Stimulated activated CD4-positive, alpha-beta T cell treated with anti-CD3 and anti-CD28 coated beads, TNF-alpha, amount 100 ng/mL, for 24 hours (primary cell): ENCODE measurements around the gene GARIN1A.

ENCODE experiments used
- DNase-seq, 3 experiments: peaks; one replicate each; pipeline ENCODE4 v3.0.0-alpha.2; 2020; ENCODE audit warnings: low read depth in 3 of 3

Gene GARIN1A

GRCh38 chr7:128718967-128719642, 47.0 kb downstream of the GARIN1A start:
- no peak for DNase-seq

DNA sequence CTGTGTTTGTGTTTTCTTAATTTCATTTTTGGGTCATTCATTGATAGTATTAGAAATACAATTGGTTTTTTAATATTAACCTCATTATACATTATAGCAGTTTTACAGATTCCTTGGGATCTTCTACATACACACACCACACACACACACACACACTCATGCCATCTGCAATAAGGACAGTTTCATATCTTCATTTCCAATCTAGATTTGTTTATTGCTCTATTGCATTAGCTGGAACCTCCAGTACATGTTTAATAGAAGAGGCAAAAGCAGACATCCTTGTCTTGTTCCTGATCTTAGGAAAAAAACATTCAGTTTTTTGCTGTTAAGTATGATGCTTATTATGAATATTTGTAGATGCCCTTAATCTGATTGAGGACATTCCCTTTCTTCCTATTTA, 49.3 kb downstream of the GARIN1A start:
- DNase-seq, result no peak
